ENCODE data around the gene VPS29. TPM values are rescaled to one million over a fixed set of nuclear protein-coding genes. Genes with fewer than 3 reads are reported as not detected.
"Not testable (repeated sequence)": the region's sequence is repeated elsewhere in the genome, so short reads cannot be mapped to it uniquely, and the experiment has no call there.

VPS29 gene
- total RNA-seq, 1 donor: 93.7 TPM

DNA sequence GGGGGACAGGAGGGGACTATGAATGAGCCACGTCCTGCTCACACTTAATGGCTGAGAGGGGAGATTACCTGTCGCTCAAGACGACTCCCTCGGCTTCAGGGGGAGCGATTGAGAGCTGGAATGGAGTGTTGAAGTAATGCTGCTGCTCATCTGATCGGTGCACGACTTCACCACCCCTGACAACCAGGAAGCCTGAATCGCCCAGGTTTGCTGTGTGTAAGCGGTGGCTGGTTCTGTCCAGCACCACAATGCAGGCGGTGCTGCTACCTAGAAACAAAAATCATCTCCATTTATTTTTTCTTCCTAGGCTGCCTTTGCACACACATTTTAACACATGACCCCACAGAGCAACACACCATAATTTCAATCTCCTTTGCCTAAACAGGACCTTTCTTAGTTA, 43.9 kb upstream of the VPS29 start:
- no peak for DNase-seq (ENCODE audit: low read depth)
- no peak overlapping the region for H3K4me3 ChIP-seq (ENCODE audit: low read depth, low read length)
- TF ChIP-seq, protein P1, sequence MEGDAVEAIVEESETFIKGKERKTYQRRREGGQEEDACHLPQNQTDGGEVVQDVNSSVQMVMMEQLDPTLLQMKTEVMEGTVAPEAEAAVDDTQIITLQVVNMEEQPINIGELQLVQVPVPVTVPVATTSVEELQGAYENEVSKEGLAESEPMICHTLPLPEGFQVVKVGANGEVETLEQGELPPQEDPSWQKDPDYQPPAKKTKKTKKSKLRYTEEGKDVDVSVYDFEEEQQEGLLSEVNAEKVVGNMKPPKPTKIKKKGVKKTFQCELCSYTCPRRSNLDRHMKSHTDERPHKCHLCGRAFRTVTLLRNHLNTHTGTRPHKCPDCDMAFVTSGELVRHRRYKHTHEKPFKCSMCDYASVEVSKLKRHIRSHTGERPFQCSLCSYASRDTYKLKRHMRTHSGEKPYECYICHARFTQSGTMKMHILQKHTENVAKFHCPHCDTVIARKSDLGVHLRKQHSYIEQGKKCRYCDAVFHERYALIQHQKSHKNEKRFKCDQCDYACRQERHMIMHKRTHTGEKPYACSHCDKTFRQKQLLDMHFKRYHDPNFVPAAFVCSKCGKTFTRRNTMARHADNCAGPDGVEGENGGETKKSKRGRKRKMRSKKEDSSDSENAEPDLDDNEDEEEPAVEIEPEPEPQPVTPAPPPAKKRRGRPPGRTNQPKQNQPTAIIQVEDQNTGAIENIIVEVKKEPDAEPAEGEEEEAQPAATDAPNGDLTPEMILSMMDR (IDR thresholded peaks at IDR 0.05; ENCODE audit: insufficient read depth, low read depth, low read length): no peak

DNA sequence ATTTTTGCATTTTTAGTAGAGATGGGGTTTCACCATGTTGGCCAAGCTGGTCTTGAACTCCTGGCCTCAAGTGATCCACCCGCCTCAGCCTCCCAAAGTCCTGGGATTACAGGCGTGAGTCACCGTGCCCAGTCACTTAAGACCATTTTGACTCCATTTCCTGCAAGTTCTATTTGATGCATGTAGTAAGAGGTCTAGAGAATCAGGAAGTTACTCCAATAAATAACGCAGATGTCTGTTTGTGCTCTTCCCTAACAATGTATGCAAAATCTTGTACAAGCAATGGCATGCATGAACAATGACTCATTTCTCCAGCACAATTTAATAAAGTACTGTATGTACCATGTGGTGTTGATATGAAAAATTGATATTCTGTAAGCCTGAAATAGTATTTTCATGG, 43.3 kb upstream of the VPS29 start:
- H3K4me3 ChIP-seq (ENCODE audit: low read depth, low read length): not testable (repeated sequence)
- DNase-seq (ENCODE audit: low read depth): peak; percentile 94

DNA sequence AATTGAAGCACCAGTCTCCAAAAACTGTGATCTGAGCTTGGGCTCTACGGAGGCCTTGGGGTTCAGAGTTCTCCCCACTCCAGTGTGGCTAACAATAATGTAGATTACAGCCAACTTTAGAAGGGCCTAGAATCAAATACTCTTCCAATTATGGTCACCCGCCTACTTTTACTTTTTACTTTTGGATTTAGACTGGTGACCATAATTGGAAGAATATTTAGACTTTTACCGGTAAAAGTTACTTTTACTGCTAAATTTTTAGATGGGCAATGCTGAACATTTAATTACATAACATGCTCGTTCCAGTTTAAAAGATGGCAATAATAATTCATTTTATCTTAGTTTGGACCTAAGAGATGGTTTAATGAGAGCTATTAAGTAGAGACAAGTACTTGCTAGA, 42.1 kb upstream of the VPS29 start:
- H3K4me3 ChIP-seq (ENCODE audit: low read depth, low read length): no peak overlapping the region

DNA sequence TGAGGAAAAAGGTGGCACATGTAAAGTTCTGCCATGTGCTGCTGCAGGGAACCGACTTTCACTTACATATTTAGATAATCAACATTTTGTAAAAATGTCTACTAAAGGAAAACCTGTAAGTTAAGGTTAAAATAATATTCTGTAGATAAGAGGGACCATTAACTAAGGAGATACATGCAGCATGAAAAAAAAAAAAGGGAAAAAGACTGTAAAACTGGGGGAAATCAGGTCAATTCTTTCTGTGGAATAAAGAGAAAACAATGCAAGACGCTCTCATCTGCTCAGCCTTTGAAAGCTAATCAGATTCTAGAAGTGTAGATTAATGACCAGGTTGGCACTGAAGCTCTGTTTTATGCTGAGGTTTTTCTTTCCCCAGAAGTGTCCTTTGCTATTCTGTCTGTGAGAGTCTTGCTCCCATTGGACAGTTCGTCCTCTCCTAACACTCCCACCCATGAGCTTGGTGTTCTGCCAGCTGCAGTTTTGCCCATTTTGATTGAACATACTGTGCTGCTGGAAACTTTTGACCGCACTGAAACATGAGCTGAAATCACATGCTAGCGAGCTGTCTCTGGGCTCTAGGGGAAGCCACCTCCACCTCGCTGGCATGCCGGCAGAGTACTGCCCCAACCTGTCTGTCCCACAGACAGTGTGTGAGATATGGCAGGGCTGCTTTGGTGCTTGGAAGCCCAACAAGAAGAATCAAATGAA, 41.5 kb upstream of the VPS29 start:
- H3K4me3 ChIP-seq (ENCODE audit: low read depth, low read length): no peak overlapping the region
- DNase-seq (ENCODE audit: low read depth): peak; percentile 90
- TF ChIP-seq, protein P1 (IDR thresholded peaks at IDR 0.05; ENCODE audit: insufficient read depth, low read depth, low read length): no peak

More for the DNA sequence above, 42.1 kb upstream of the VPS29 start:
- DNase-seq (ENCODE audit: low read depth): no peak
- TF ChIP-seq, protein P1 (IDR thresholded peaks at IDR 0.05; ENCODE audit: insufficient read depth, low read depth, low read length): no peak

DNA sequence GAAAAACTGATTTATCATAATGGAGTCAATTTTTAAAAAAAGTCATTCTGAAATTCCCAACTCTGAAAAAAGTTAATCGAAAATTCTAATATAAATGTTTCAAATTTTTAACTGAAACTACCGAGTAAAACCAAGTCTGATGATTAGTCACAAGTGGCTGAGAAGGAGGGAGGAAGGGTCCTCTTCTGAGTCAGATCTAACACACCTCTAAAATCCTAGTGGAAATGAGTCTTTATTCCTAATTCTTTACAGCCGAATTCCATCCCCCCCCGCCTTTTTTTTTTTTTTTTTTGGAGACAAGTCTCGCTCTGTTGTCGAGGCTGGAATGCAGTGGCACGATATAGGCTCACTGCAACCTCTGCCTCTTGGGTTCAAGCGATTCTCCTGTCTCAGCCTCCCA, 38.1 kb upstream of the VPS29 start:
- H3K4me3 ChIP-seq (ENCODE audit: low read depth, low read length): no peak overlapping the region
- DNase-seq (ENCODE audit: low read depth): no peak
- TF ChIP-seq, protein P1 (IDR thresholded peaks at IDR 0.05; ENCODE audit: insufficient read depth, low read depth, low read length): no peak

DNA sequence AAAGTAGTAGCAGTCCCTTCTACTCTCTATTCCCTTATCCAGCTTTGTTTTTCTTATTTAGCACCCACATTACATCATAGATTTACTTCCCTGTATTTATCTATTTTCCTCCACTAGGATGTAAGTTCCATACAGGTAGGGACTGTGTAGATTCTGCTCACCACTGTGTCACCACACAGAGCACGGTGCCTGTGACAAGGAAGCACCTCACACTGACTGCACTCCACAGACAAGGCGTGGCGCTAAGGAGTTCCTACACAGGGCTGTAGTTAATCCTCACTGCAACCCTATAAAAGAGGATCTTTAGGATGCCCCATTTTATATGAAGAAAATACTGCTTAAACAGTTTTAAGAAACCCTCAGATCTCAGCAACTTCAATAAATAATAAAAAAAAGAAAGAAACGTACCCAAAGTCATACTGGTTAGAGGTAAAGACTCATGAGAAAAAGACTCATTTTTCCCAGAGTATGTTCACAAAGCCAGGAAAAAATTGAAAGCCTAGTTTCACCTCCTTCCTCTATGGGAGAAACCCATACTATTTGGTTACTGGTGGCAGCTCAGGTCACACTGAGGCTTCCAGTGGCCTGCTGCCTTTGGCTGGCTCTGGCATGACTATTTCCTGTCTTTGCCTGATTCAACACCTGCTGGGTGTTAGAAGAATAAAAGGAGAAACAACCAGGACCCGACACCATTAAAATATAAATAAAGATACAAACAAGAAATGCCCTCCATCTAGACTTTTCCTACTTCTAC, 37.1 kb upstream of the VPS29 start:
- TF ChIP-seq, protein P1 (IDR thresholded peaks at IDR 0.05; ENCODE audit: insufficient read depth, low read depth, low read length): no peak
- H3K4me3 ChIP-seq (ENCODE audit: low read depth, low read length): no peak overlapping the region
- no peak for DNase-seq (ENCODE audit: low read depth)

DNA sequence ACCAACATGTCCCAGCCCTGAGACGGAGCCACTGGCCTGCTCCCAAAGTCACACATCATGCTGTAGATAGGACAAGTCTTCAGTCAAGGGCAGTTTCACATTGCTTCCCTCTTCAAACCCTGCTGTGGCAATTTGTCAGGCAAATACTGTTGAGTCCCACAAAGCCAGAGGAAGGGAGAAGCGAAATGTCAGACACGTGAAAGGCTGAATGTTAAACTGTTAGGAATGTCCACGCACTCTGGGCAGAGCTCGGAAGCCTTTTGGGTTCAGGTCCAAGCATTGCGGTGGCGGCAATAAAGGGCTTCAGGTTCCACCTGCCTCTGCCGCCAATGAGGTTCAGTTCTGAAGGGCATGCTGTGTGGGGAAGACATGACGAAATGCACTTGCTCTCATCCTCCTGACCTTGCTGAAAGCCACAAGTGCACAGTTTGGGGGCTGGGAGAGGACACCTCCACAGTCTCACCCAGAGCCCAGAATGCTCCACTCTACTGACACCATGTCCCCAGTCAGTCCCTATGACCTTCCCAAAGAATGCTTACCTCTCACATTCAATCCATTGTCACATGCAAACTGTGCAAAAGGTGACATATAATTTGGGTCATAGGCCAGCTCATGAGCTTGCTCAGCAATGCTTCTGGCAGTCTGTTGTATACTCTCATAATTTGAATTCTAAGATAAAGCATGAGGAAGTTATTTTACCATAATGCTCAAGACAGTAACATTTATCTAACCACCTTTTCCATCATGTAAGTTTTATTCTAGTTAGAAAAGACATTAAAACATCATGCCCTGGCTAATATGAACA, 35.9 kb upstream of the VPS29 start:
- no peak for DNase-seq (ENCODE audit: low read depth)
- TF ChIP-seq, protein P1 (IDR thresholded peaks at IDR 0.05; ENCODE audit: insufficient read depth, low read depth, low read length): no peak
- H3K4me3 ChIP-seq (ENCODE audit: low read depth, low read length): no peak overlapping the region

Data from fibroblast of villous mesenchyme (primary cell).